ENCODE data around the gene NME3. TPM values are rescaled to one million over a fixed set of nuclear protein-coding genes. Genes with fewer than 3 reads are reported as not detected.

Gene NME3
- total RNA-seq, 1 experiment from 2014 or later = 76.9 TPM

- H3K23me2 ChIP-seq (ENCODE audit: insufficient read length, low read depth, low read length, poor library complexity, severe bottlenecking) = peaks cover 3% of the 10 kb centered on the region
- no peak overlapping the region for H4K91ac ChIP-seq (ENCODE audit: insufficient read length, low read depth, low read length)
- no peak overlapping the region for H3K56ac ChIP-seq (ENCODE audit: insufficient read length, low read depth, low read length)
- no peak overlapping the region for H3K14ac ChIP-seq (ENCODE audit: insufficient read depth, low read length)
- H3K23ac ChIP-seq (ENCODE audit: insufficient read length, low read depth, low read length) = no peak overlapping the region
- H3K4me1 Mint-ChIP-seq = no peaks in the 10 kb centered on the region
- H3K27ac Mint-ChIP-seq = no peak overlapping the region
- H3K36me3 Mint-ChIP-seq (ENCODE audit: insufficient read depth in 1 of 3, low read depth in 3 of 3) = peaks cover 5 to 15% (median 14%) of the 10 kb centered on the region in 3 experiments; a peak in 6 of 7 replicates
- H3K9me3 Mint-ChIP-seq = no peaks in the 10 kb centered on the region
- H2AFZ ChIP-seq (ENCODE audit: low read length) = no peak overlapping the region
- H3K79me2 ChIP-seq (ENCODE audit: insufficient read depth, low read length) = no peaks in the 10 kb centered on the region
- H4K5ac ChIP-seq (ENCODE audit: insufficient read length, low read depth, low read length) = no peak overlapping the region
- H3K4me1 ChIP-seq (ENCODE audit: insufficient read depth, low read length) = no peaks in the 10 kb centered on the region
- H3K27me3 ChIP-seq (ENCODE audit: insufficient read depth, low read length) = no peaks in the 10 kb centered on the region
- no peaks in the 10 kb centered on the region for H4K20me1 ChIP-seq (ENCODE audit: control insufficient read depth, insufficient read depth, insufficient read length)
- no peak overlapping the region for H4K8ac ChIP-seq (replicated peaks; ENCODE audit: insufficient read length, low read depth, low read length)
- H2BK20ac ChIP-seq (ENCODE audit: low read depth, low read length, poor library complexity, severe bottlenecking) = no peak overlapping the region
- H3K18ac ChIP-seq (ENCODE audit: insufficient read length, low read depth, low read length) = no peak overlapping the region
- TF ChIP-seq, protein P1, sequence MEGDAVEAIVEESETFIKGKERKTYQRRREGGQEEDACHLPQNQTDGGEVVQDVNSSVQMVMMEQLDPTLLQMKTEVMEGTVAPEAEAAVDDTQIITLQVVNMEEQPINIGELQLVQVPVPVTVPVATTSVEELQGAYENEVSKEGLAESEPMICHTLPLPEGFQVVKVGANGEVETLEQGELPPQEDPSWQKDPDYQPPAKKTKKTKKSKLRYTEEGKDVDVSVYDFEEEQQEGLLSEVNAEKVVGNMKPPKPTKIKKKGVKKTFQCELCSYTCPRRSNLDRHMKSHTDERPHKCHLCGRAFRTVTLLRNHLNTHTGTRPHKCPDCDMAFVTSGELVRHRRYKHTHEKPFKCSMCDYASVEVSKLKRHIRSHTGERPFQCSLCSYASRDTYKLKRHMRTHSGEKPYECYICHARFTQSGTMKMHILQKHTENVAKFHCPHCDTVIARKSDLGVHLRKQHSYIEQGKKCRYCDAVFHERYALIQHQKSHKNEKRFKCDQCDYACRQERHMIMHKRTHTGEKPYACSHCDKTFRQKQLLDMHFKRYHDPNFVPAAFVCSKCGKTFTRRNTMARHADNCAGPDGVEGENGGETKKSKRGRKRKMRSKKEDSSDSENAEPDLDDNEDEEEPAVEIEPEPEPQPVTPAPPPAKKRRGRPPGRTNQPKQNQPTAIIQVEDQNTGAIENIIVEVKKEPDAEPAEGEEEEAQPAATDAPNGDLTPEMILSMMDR (conservative IDR thresholded peaks at IDR 0.05) = no peak
- no peak overlapping the region for H2BK120ac ChIP-seq (ENCODE audit: low read depth, low read length, poor library complexity, severe bottlenecking)
- H3K79me1 ChIP-seq (ENCODE audit: insufficient read depth, low read depth, low read length, poor library complexity, severe bottlenecking) = no peaks in the 10 kb centered on the region
- no peak overlapping the region for H3K4me2 ChIP-seq (ENCODE audit: insufficient read depth, insufficient read length, low read length)
- no peak overlapping the region for H2BK5ac ChIP-seq (ENCODE audit: insufficient read length, low read length)
- no peak overlapping the region for H3K4me3 Mint-ChIP-seq
- H2BK15ac ChIP-seq (ENCODE audit: low read depth, low read length) = no peak overlapping the region
- H2AK5ac ChIP-seq (ENCODE audit: insufficient read length, low read length) = no peak overlapping the region
- H3K4ac ChIP-seq (ENCODE audit: low read depth, low read length) = no peak overlapping the region
- WGBS (ENCODE audit: extremely low coverage, insufficient read length, low lambda C conversion rate) = no CpG with 5 or more reads among the region's 21 CpGs
- no peak overlapping the region for H2BK12ac ChIP-seq (ENCODE audit: insufficient read length, low read depth, low read length)
- H3K27ac ChIP-seq (ENCODE audit: insufficient read length, low read depth, low read length) = no peak overlapping the region
- no peaks in the 10 kb centered on the region for H3K9me3 ChIP-seq (ENCODE audit: control insufficient read depth, low read depth, low read length)
- DNase-seq = no peak
- no peaks in the 10 kb centered on the region for H3K27me3 Mint-ChIP-seq (ENCODE audit: low read depth)
- no peak overlapping the region for H3T11ph ChIP-seq (ENCODE audit: low read length)
- no peak overlapping the region for H3K9ac ChIP-seq (ENCODE audit: extremely low read depth, insufficient read length, low read length)
Measured at GRCh38 chr16:1759511-1759910, 11.8 kb downstream of the NME3 start.

Data from H9 (cell line).